Measurements from ENCODE around the gene CATSPERB. TPM values are rescaled to one million over a fixed set of nuclear protein-coding genes. Genes with fewer than 3 reads are reported as not detected.

CATSPERB gene
- total and polyA plus RNA-seq, 2 donors from 2014 or later = 0.17 to 2.1 TPM

DNA sequence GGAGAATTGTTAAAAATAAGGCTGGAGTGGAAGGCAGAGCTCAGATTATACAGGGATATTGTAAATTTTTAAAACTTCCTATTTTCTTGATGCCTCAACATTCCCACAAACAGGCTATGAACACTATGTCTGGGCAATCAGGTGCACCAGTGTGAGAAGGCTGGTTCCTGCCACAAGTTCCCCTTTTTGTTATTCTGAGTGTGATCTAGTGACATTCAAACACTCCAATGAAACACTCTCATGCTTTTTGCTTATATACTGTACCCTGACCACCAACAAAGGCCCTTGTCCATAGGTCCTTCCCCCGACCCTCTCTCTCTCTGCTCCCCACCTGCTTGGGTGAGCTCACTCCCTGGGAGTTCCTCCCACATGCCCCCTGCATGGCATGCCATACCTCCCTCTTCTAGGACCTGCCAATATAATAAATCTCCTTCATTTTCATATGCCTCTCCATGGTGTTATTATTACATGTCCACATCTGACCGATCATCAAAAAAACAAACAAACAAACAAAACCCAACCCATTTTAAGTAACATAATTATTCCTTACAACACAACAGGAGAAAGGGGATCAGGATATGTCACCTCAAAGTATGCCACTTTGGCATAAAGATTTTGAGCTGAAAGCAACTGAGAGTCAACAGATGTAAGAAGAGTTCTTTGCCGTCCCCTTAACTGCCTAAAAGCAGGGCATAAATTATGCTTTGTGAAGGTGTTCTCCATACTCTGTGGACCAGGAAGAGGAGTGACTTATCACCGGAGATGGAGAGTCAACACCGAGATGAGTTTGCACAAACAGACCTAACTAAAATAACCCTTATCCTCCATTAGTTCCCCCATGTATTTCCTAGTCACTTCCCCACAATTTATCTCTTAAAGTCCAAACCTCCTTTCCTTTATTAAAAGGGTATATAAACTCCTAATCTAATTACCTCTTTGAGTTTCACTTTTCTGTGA is 42.5 kb upstream of the CATSPERB start:
- Histone ChIP-seq H3K4me1 (ENCODE audit: control insufficient read depth in 2 of 3, insufficient read depth in 2 of 3, low read depth in 1 of 3, low read length in 3 of 3) (no peaks in the 10 kb centered on the region), H3K27me3 (ENCODE audit: control insufficient read depth, insufficient read depth, low read length) (no peaks in the 10 kb centered on the region), H3K36me3 (ENCODE audit: control insufficient read depth in 2 of 3, insufficient read depth in 3 of 3, low read length in 3 of 3) (no peaks in the 10 kb centered on the region), H3K27ac (ENCODE audit: low read depth in 2 of 2, low read length in 2 of 2) (no peak overlapping the region), H3K9me3 (ENCODE audit: control insufficient read depth in 2 of 3, insufficient read depth in 1 of 3, low read length in 3 of 3) (no peaks in the 10 kb centered on the region), H3K9ac (ENCODE audit: low read length in 3 of 3) (no peak overlapping the region), H3K4me3 (ENCODE audit: low read length in 3 of 3) (no peak overlapping the region)
- DNase-seq (no peak), FAIRE-seq (no peak)
- TF ChIP-seq, protein P1, sequence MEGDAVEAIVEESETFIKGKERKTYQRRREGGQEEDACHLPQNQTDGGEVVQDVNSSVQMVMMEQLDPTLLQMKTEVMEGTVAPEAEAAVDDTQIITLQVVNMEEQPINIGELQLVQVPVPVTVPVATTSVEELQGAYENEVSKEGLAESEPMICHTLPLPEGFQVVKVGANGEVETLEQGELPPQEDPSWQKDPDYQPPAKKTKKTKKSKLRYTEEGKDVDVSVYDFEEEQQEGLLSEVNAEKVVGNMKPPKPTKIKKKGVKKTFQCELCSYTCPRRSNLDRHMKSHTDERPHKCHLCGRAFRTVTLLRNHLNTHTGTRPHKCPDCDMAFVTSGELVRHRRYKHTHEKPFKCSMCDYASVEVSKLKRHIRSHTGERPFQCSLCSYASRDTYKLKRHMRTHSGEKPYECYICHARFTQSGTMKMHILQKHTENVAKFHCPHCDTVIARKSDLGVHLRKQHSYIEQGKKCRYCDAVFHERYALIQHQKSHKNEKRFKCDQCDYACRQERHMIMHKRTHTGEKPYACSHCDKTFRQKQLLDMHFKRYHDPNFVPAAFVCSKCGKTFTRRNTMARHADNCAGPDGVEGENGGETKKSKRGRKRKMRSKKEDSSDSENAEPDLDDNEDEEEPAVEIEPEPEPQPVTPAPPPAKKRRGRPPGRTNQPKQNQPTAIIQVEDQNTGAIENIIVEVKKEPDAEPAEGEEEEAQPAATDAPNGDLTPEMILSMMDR (IDR thresholded peaks at IDR 0.05; ENCODE audit: borderline replicate concordance, extremely low read depth, insufficient read depth) = no peak
- intact Hi-C loops (cut with DNase I) = no loop called here

DNA sequence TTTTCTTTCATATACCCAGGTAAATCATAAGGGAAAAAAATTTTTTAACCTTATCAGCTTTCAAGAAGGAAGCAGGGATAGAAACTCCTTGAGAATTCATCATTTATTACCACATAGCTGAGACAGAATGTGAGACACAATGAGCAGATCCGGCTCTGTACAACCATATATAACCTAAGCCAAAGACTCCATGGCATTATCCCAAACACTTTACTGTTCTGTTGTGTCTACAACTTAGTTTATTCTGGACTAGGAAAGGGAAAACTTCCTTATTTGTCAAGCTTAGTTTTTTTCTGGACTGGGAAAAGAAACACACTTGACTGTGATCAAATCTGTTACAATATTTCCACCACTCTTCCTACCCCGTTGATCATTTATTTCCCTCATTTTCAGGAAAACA is 38.3 kb upstream of the CATSPERB start:
- H3K4me3 ChIP-seq (ENCODE audit: low read length in 3 of 3) = no peak overlapping the region
- intact Hi-C loops (cut with DNase I) = no loop called here
- H3K27ac ChIP-seq (ENCODE audit: low read depth in 2 of 2, low read length in 2 of 2) = no peak overlapping the region
- no peaks in the 10 kb centered on the region for H3K36me3 ChIP-seq (ENCODE audit: control insufficient read depth in 2 of 3, insufficient read depth in 3 of 3, low read length in 3 of 3)
- FAIRE-seq (no peak), DNase-seq (no peak)
- H3K9ac ChIP-seq (ENCODE audit: low read length in 3 of 3) = no peak overlapping the region
- no peaks in the 10 kb centered on the region for H3K9me3 ChIP-seq (ENCODE audit: control insufficient read depth in 2 of 3, insufficient read depth in 1 of 3, low read length in 3 of 3)
- TF ChIP-seq, protein P1 (IDR thresholded peaks at IDR 0.05; ENCODE audit: borderline replicate concordance, extremely low read depth, insufficient read depth) = no peak
- no peaks in the 10 kb centered on the region for H3K27me3 ChIP-seq (ENCODE audit: control insufficient read depth, insufficient read depth, low read length)
- no peaks in the 10 kb centered on the region for H3K4me1 ChIP-seq (ENCODE audit: control insufficient read depth in 2 of 3, insufficient read depth in 2 of 3, low read depth in 1 of 3, low read length in 3 of 3)

DNA sequence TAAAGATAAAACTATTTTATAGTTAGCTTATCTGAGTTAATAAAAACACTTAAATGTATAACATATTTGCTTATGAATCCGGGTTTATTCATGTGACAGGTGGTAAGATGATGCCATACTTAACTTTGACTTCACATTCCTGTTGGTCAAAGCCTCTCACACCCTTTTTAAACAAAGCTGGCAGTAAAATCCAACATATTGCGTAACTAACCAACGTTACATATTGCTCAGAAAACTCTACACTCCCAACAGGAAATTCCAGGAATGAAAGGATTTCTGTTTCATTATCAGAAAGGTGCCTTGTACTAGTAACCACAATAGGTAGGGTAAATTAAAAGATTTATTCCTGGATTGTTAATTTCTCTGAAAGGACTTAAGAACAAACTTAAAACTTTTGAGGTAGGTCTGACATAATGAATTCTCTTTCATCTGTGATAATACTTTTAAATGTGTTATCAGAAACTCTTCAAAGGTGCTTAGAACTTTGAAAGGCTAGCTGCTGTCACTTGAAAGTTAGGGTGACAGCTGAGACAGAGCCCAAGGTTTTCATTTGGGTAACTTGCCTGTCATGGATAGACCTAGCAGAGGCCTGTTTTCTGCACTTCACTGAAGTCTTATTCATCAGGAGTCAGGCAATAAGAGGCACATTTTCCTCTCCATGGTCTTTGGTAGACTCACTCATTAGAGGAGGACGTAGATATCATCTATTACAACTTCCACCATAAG is 23.8 kb upstream of the CATSPERB start:
- FAIRE-seq = no peak
- no peak for DNase-seq
- H3K36me3 ChIP-seq (ENCODE audit: control insufficient read depth in 2 of 3, insufficient read depth in 3 of 3, low read length in 3 of 3) = no peaks in the 10 kb centered on the region

More for the DNA sequence above, 23.8 kb upstream of the CATSPERB start:
- Histone ChIP-seq H3K9me3 (ENCODE audit: control insufficient read depth in 2 of 3, insufficient read depth in 1 of 3, low read length in 3 of 3) (peaks cover 0 to 4% (median 0%) of the 10 kb centered on the region in 3 donors), H3K9ac (ENCODE audit: low read length in 3 of 3) (no peak overlapping the region), H3K4me3 (ENCODE audit: low read length in 3 of 3) (no peak overlapping the region), H3K4me1 (ENCODE audit: control insufficient read depth in 2 of 3, insufficient read depth in 2 of 3, low read depth in 1 of 3, low read length in 3 of 3) (peaks cover 0 to 5% (median 3%) of the 10 kb centered on the region in 3 donors), H3K27me3 (ENCODE audit: control insufficient read depth, insufficient read depth, low read length) (no peaks in the 10 kb centered on the region), H3K27ac (ENCODE audit: low read depth in 2 of 2, low read length in 2 of 2) (no peak overlapping the region)
- intact Hi-C loops (cut with DNase I) = no loop called here
- TF ChIP-seq, protein P1 (IDR thresholded peaks at IDR 0.05; ENCODE audit: borderline replicate concordance, extremely low read depth, insufficient read depth) = no peak
